B cell (primary cell): ENCODE data around the gene ZNF639.

Source experiments
- CTCF ChIP-seq: fragments of 200-600 bp; IDR thresholded peaks from one replicate; pipeline ENCODE4 v1.8.0; 2022; ENCODE audit warnings: antibody characterized with exemption, mild to moderate bottlenecking
- EZH2 ChIP-seq: IDR thresholded peaks from 2 replicates; pipeline ENCODE4 v1.6.1; 2012; ENCODE audit warnings: borderline replicate concordance, low read depth, mild to moderate bottlenecking, moderate library complexity, low read length; ENCODE audit not compliant: insufficient read depth, poor library complexity, severe bottlenecking

- TF ChIP-seq CTCF (peak; percentile 87), EZH2 (no peak)
Measured at GRCh38 chr3:179322286-179323196, at the start of gene ZNF639.
